Activated naive CD4-positive, alpha-beta T cell treated with anti-CD3 and anti-CD28 coated beads, Interleukin-2, amount 50 U/mL, for 72 hours (primary cell): ENCODE results near the gene UMODL1. TPM values are rescaled to one million over a fixed set of nuclear protein-coding genes. Genes with fewer than 3 reads are reported as not detected.

Source experiments
- ATAC-seq, 2 donors: fragments of 150-1000 bp; cut with Tn5 transposase; 2 replicates each; pipeline ENCODE4 v1.10.0; 2021; ENCODE audit warnings: mild to moderate bottlenecking in 2 of 2, moderate library complexity in 2 of 2
- DNase-seq, 2 donors: peaks; one replicate each; pipeline ENCODE4 v3.0.0; 2021 to 2022; ENCODE audit warnings: low spot score in 2 of 2
- H3K27ac Mint-ChIP-seq, 2 donors: one replicate each; pipeline ENCODE4 v1.8.0; 2022; ENCODE audit warnings: mild to moderate bottlenecking in 2 of 2, mixed read lengths in 2 of 2
- H3K36me3 Mint-ChIP-seq, 2 donors: one replicate each; pipeline ENCODE4 v1.8.0; 2022; ENCODE audit warnings: mixed read lengths in 2 of 2
- H3K9me3 Mint-ChIP-seq, 2 donors: one replicate each; pipeline ENCODE4 v1.8.0; 2022; ENCODE audit warnings: mixed read lengths in 2 of 2
- total RNA-seq, 2 donors: library from RNA; stranded (reverse); gene quantifications; one replicate each; pipeline ENCODE4 v1.2.3, GENCODE V29; 2022

Gene UMODL1
- total RNA-seq, 2 donors from 2014 or later = 0.09 to 0.18 TPM

DNA sequence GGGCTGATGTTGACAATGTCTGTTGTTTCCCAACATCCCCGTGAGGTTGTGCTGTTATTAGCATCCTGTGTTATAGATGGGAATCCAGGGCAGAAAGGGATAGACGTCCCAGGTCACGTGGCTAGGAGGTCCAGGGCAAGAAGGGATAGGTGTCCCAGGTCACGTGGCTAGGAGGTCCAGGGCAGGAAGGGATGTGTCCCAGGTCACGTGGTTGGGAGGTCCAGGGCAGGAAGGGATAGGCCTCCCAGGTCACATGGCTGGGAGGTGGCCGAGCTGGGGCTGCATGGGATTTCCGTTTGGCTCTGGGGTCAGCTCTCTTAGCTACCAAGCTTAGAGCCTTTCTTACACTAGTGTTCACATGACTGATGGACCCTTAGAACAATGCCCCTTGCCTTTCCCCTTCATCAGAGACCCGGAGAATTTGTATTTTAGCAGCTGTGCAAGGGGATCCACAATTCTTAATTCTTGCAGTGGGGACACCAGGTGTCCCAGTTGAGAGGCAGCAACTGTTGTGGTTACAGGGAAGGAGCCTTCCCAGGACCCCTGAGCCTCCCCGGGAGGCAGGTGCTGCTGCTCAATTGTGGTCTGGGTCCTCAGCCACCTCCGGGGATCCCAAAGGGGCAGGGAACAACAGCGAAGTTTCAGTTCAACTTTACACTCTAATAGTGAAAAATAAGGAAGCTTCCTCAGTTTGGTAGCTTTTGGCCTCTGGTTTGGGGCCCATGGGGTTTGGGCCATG, 69.2 kb downstream of the UMODL1 start:
- H3K27ac Mint-ChIP-seq = peak overlapping the region in 1 of 2 donors; percentile 33
- ATAC-seq (no peak), DNase-seq (no peak)
- no peaks in the 10 kb centered on the region for H3K9me3 Mint-ChIP-seq
- H3K36me3 Mint-ChIP-seq = no peaks in the 10 kb centered on the region

DNA sequence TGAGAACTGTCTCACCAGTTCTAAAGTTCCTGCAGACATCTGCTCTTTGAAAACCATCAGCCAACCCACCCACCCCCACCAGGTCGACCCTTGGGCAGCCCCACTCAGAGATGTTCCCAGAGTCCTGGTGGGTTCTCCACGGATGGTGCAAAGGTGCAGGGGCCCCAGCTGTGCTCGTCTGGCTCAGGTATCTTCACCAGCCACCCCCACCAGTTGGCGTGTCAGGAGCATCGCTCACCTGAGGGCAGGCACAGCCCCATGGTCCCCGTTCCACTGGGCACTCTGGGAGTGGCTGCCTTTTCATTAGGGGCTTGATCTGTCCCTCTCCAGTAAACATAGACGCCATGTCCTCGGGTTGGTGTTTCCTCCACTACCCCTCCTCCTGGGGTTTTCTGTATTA, 70.5 kb downstream of the UMODL1 start:
- H3K27ac Mint-ChIP-seq = peak overlapping the region in 1 of 2 donors; percentile 76
- ATAC-seq = no peak
- no peak for DNase-seq
- no peaks in the 10 kb centered on the region for H3K9me3 Mint-ChIP-seq
- no peaks in the 10 kb centered on the region for H3K36me3 Mint-ChIP-seq

DNA sequence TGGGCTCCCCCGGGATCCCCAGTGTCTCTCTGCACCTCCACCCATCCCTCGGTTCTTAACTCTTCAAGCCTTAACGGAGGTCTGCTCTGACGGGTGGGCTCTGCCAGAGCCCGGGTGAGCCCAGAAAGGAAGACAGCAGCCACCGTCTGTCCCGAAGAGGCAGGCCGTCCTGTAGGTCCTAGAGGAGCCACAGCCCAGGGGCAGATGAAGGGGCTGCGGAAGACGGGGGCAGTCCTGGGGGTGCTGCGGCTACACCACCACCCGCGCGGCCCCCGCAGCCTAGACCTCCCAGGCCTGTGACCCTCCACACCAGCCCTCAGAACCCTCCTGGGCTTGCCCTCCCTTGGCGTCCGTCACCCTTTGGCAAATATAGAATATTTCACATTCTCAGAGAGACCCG, 71.0 kb downstream of the UMODL1 start:
- DNase-seq (no peak), ATAC-seq (no peak)
- Mint-ChIP-seq H3K9me3 (no peaks in the 10 kb centered on the region), H3K27ac (peak overlapping the region in 1 of 2 donors; percentile 76), H3K36me3 (no peaks in the 10 kb centered on the region)

DNA sequence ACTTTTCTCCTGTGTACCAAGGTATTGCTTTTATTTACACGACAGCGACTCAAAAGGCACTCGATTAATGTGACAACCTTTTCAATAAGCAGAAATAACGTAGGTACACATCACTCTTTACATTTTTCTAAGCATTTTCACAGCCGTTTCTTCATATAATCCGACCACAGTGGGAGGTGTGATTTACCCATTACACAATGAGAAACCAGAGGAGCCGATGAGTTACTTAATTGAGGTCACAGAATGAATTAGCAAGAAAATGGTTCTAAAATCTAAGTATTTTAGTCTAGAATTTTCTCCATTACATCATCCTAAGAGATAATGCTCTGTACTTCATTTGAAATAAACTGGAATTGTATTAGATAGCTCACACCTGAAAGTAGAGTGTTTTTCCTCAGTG, 71.5 kb downstream of the UMODL1 start:
- H3K9me3 Mint-ChIP-seq = no peaks in the 10 kb centered on the region
- H3K27ac Mint-ChIP-seq = no peak overlapping the region
- no peaks in the 10 kb centered on the region for H3K36me3 Mint-ChIP-seq
- DNase-seq (no peak), ATAC-seq (no peak)

DNA sequence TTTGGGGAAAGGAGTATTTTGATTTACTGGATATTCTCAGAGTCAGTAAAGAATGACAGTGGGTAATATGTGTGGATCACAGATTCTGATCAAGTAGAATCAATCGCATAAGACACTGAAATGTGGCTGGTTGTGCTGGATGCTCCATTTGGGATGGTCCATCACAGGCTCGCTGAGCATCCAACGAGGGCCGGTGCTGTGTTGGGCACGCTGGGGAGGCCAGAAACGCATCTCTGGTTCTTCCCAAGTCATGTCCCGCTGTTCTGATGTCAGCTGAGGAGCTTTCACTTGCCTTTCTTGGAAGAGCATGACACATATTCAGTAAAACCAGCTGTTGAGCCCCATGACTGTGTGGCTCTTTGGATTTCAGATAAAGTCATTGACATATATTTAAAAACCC, 72.0 kb downstream of the UMODL1 start:
- DNase-seq (no peak), ATAC-seq (no peak)
- Mint-ChIP-seq H3K9me3 (no peaks in the 10 kb centered on the region), H3K36me3 (no peaks in the 10 kb centered on the region), H3K27ac (no peak overlapping the region)

DNA sequence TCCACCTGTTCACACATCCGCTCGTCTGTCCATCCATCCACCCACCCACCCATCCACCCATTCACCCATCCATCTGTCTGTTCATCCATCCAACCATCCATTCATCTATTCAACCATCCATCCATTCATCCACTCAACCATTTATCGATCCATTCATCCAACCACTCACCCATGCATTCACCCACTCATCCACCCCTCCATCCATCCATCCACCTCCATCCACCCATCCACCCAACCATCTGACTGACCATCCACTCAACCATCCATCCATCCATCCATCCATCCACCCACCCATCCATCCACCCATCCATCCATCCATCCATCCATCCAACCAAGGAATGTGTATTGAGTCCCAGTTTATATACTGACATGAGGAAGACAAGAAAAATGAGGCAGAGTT, 73.1 kb downstream of the UMODL1 start:
- no peaks in the 10 kb centered on the region for H3K9me3 Mint-ChIP-seq
- no peak for ATAC-seq
- no peaks in the 10 kb centered on the region for H3K36me3 Mint-ChIP-seq
- H3K27ac Mint-ChIP-seq = peak overlapping the region in 1 of 2 donors; percentile 58
- DNase-seq = no peak

DNA sequence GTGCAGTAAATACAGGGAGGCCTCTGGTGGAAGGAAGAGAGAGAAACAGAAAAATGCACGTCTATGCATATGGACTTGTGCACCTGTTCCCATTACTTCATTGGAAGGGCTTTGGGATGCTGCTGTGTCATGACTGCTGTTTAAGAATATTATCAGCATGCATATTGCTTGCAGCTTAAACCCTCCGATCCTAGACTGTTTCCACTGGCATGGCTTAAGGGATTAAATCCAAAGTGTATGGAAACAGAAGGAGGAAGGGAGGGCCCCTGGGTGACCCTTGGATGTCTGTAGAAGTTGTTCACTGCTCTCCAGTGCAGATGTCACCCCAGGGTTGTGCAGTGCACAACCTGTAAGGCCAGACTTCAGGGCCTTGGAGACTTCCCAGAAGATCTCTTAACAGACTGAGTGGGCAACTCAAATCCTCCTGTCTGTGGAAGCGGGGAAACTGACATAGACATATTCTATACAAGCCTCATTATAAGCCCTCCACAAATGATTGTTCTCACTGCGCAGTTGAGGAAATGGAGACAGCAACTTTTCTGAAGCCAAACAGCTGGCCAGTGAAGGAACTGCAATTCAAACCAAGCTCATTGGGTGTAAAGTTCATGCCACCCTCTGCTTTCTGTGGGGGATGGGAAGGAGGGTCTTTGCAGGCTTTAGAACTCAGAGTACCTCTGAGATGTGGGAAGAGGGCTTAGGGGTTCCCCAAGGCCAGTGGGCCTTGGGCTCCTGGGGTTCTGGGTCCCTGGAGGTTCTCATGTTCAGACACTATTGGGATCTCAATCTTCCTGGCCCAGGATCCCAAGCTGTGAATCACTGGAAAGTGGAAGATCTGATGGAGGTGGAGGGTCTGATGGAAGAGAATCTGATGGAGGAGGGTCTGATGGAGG, 73.8 kb downstream of the UMODL1 start:
- Mint-ChIP-seq H3K36me3 (no peaks in the 10 kb centered on the region), H3K27ac (peak overlapping the region in 1 of 2 donors; percentile 16), H3K9me3 (no peaks in the 10 kb centered on the region)
- ATAC-seq (peak in 1 of 2 donors; percentile 7), DNase-seq (no peak)

DNA sequence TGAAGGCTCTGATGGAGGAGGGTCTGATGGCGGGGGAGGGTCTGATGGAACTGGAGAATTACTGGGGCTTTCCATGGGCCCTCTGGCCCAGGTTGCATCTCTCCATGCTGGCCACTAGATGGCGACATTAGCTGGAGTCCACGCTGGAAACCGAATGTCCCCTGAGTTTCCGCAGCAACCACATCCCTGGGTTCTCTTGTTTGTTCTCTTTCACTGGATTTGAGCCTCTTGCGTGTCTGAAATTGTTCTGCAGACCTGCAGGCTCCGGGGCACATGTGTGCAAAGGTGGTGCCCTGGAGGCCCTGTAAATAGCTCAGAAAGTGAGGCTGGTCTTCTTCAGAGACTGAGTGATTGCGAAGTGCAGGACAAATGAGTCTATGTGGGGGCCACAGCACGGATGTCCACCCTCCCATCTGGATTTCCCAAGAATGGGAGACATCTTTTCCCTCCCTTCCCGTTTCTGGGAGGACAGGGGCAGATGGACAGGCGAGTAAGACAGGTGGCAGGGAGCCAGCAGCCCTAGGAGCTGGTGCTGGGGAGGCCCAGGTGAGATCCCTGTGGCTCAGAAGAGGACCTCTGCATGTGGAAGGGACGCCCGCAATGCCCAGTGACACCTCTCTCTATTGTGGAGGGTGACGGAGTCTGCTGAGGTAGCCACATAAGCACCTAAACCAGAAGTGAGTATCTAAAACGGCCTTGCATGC, 74.6 kb downstream of the UMODL1 start:
- ATAC-seq = peak; percentile 77 to 87
- Mint-ChIP-seq H3K9me3 (no peaks in the 10 kb centered on the region), H3K27ac (peak overlapping the region in 1 of 2 donors; percentile 16), H3K36me3 (no peaks in the 10 kb centered on the region)
- DNase-seq = peak in 1 of 2 donors; percentile 69

DNA sequence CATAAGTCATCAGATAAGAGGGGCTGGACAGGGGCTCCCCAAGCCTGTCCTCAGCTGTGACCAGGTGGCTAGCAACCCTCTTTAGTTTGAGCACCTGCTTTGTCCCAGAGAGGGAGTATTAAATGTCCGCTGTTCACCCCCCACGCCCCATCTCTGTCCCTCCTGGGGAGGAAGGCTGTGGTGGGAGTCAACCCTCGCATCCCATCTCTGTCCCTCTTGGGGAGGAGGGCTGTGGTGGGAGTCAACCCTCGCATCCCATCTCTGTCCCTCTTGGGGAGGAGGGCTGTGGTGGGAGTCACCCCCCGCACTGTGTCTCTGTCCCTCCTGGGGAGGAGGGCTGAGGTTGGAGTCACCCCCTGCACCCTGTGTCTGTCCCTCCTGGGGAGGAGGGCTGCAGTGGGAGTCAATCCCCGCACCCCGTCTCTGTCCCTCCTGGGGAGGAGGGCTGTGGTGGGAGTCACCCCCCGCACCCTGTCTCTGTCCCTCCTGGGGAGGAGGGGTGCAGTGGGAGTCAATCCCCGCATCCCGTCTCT, 75.2 kb downstream of the UMODL1 start:
- H3K27ac Mint-ChIP-seq = peak overlapping the region in 1 of 2 donors; percentile 61
- ATAC-seq (peak in 1 of 2 donors; percentile 6), DNase-seq (peak in 1 of 2 donors; percentile 44)
- no peaks in the 10 kb centered on the region for H3K9me3 Mint-ChIP-seq
- H3K36me3 Mint-ChIP-seq = no peaks in the 10 kb centered on the region

DNA sequence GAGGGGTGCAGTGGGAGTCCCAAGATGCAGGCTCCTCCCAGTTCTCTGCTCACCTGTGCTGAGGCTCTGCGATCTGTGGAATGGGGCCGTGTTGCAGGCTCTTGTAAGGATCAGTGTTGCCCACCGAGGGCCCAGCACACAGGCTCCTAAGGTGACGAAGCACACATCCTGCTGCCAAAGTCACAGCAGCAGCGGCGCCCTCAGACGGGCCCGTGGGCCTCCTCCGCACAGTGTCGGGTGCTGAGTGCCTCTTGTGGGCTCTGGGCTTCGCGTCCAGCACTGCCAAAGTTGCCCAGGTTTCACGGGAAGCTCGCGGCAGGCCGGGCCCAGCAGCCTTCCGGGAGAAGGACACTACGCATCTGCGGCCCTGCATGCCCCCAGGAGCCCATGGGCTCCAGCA, 75.7 kb downstream of the UMODL1 start:
- DNase-seq = peak in 1 of 2 donors; percentile 53
- H3K27ac Mint-ChIP-seq = peak overlapping the region in 1 of 2 donors; percentile 61
- no peaks in the 10 kb centered on the region for H3K36me3 Mint-ChIP-seq
- ATAC-seq = no peak
- H3K9me3 Mint-ChIP-seq = no peaks in the 10 kb centered on the region

DNA sequence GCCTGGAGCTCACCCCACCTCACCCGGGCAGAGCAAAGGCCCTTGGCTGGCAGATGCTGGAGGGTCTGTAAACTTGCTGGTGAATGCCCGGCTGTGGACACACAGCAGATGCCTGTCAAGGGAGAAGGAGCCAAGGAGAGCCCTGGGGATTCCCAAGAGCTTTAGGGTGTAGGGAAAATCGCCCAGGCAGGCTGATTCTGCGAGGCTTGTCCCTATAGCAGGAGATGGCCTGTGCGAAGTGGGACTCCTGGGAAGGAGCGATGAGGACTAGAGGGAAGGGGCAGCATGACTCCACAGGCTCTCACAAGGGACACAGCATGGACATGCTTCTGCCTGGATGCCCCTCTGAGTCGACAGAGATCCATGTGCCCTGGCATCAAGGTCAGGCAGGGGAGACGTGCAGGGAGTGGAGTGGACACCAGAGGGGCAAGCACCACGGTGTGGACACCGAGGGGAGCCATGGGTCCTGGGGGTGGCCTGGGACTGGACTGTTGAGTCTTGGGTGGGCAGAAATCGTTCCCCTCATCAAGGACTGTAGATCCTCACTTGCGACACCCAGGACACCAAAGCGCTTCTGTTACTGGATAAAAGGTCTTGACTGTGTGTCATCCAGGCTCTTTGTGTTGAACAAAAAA, 76.4 kb downstream of the UMODL1 start:
- Mint-ChIP-seq H3K36me3 (no peaks in the 10 kb centered on the region), H3K9me3 (no peaks in the 10 kb centered on the region), H3K27ac (peak overlapping the region in 1 of 2 donors; percentile 61)
- DNase-seq (peak in 1 of 2 donors; percentile 35), ATAC-seq (no peak)

DNA sequence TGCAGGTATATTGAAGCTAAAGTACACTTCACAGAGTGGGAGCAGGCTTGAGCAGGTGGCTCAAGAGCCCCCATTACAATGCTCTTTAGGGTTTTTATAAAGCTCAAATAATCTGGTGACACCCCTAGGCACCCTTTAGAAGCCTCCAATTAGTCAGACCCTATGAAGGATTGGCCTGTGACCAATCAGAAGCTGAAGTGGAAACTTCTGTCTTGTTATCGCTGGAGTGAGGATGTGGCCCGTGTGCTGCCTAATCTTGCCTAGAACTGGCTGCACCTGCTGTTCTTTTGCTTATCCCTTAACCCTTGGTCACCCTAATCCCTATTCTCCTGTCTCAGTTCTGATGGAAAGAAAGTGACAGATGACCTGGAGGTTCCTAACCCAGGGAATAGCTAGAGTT, 77.0 kb downstream of the UMODL1 start:
- H3K9me3 Mint-ChIP-seq = no peaks in the 10 kb centered on the region
- DNase-seq (peak in 1 of 2 donors; percentile 14), ATAC-seq (no peak)
- no peaks in the 10 kb centered on the region for H3K36me3 Mint-ChIP-seq
- no peak overlapping the region for H3K27ac Mint-ChIP-seq

DNA sequence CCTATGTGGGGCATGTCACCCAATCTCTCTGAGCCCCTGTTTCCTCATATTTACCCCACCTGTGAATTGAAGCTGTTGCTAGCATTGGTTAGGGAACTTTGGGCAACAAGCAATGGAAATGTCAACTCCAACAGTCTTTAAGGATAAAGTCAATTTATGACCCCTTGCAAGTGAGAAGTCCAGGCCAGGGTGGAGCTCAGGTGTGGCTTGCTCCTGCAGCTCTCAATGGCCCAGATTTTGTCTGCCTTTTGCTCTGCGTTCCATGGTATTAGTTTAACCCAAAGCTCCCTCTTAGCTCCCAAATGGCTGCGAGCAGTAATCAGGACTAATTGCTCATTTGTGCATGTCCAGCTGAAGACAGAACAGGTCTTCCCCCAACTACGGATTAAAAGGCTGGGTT, 77.5 kb downstream of the UMODL1 start:
- Mint-ChIP-seq H3K27ac (no peak overlapping the region), H3K9me3 (no peaks in the 10 kb centered on the region), H3K36me3 (no peaks in the 10 kb centered on the region)
- ATAC-seq = no peak
- peak in 1 of 2 donors; percentile 18 for DNase-seq

DNA sequence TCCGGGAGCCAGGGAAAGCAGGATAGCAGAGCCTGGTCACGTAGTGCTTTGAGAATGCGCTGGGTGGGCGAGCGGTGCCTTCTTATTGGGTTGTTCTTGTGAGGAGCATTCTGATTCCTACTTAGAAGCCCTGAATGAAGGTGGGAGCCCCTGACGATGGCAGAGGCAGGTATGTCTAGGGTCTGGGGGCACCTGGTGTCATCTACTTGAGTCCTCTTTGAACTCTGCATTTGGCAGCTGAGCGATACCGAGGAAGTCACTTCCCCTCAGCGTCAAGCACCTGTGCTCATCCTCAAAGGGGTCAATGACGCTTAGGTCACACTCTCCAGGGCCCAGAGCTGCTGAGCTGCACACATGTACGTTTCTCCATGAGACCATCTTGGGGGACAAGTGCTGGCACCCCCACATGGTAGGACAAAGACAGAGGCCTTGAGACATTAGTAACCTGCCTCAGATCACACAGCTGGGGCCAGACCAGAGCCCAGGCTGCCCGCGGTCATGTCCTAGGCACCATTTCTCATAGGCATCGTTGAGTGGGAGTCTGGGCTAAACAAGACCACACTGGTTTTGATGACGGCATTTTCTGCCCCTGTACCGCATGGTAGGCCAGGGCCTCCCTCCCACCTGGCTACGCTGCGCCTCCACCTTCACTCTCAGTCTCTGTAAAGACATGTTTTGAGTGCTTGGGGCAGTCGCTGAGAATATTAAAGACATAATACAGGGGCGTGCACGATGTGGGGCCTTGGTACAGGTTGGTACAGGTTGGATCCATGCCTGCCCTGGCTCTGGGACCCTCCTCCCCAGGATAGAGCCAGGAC, 78.7 kb downstream of the UMODL1 start:
- Mint-ChIP-seq H3K9me3 (no peaks in the 10 kb centered on the region), H3K36me3 (no peaks in the 10 kb centered on the region), H3K27ac (no peak overlapping the region)
- ATAC-seq = no peak
- DNase-seq = peak in 1 of 2 donors; percentile 47

DNA sequence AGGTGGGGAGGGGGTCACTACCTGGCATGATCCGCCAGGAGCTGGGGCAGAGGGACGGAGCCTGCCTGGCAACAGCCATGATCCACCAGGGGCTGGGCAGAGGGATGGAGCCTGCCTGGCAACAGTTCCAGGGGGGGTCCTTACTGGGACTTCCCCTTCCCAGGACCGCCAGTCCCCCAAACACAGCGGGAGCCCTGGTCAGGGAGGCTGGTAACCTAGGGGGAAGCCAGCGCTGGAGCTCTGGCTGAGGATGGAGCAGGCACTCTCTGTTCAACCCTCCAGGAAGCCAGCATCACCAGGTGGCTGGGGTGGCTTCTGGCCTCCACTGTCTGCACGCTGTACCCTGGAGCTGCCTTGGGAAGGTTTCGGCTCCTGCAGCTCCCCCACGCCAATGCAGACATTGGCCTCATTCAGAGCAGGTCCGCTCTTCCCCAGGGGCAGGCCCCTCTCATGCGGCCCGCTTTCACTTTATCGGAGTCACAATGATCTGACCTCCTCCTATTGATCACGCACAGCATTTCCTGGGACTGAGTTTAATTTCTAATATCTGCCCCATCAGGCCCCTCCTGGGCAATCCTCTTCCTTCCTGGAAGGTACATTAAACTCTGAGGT, 79.5 kb downstream of the UMODL1 start:
- no peaks in the 10 kb centered on the region for H3K9me3 Mint-ChIP-seq
- no peak overlapping the region for H3K27ac Mint-ChIP-seq
- ATAC-seq (no peak), DNase-seq (peak in 1 of 2 donors; percentile 31)
- H3K36me3 Mint-ChIP-seq = no peaks in the 10 kb centered on the region
